ENCODE measurements around the gene SYMPK.
"Not testable (repeated sequence)": the region's sequence is repeated elsewhere in the genome, so short reads cannot be mapped to it uniquely, and the experiment has no call there.

Gene SYMPK

GRCh38 chr19:45814851-45815480 is 48.0 kb downstream of the SYMPK start, which contains the start of gene RSPH6A:
Gene RSPH6A (minus strand): TSS chr19:45815308. CDS start chr19:45815176, 132 bp downstream.
- Histone ChIP-seq H3K27ac (ENCODE audit: low read depth, low read length) (no peak within 1 kb of the TSS), H3K4me3 (ENCODE audit: low read depth, low read length) (no peak within 1 kb of the TSS)

GRCh38 chr19:45814166-45814780 is 48.7 kb downstream of the SYMPK start:
- no peak overlapping the region for H3K4me3 ChIP-seq (ENCODE audit: low read depth, low read length)
- no peaks in the 10 kb centered on the region for H3K36me3 ChIP-seq (ENCODE audit: insufficient read depth, low read length)
- H3K79me2 ChIP-seq (ENCODE audit: control insufficient read depth, insufficient read depth, low read length, unreplicated experiment) = no peaks in the 10 kb centered on the region
- no peak overlapping the region for H3K27ac ChIP-seq (ENCODE audit: low read depth, low read length)
- no peaks in the 10 kb centered on the region for H3K27me3 ChIP-seq (ENCODE audit: insufficient read depth, low read length)
- peaks cover 10% of the 10 kb centered on the region for H3K4me1 ChIP-seq (ENCODE audit: control insufficient read depth, insufficient read depth, low read length, unreplicated experiment)
- no peak overlapping the region for H2AFZ ChIP-seq (ENCODE audit: low read length, unreplicated experiment)

More at GRCh38 chr19:45814851-45815480, 48.0 kb downstream of the SYMPK start, which contains the start of gene RSPH6A:
- Histone ChIP-seq H2AFZ (ENCODE audit: low read length, unreplicated experiment) (no peak within 1 kb of the TSS), H3K36me3 (ENCODE audit: insufficient read depth, low read length) (no peaks in the 10 kb centered on the region), H3K79me2 (ENCODE audit: control insufficient read depth, insufficient read depth, low read length, unreplicated experiment) (no peaks in the 10 kb centered on the region), H3K27me3 (ENCODE audit: insufficient read depth, low read length) (no peaks in the 10 kb centered on the region), H3K4me1 (ENCODE audit: control insufficient read depth, insufficient read depth, low read length, unreplicated experiment) (peaks cover 4% of the 10 kb centered on the region)

GRCh38 chr19:45812297-45812696 is 50.6 kb downstream of the SYMPK start:
- Histone ChIP-seq H3K27ac (ENCODE audit: low read depth, low read length) (no peak overlapping the region), H3K4me1 (ENCODE audit: control insufficient read depth, insufficient read depth, low read length, unreplicated experiment) (peaks cover 10% of the 10 kb centered on the region), H3K27me3 (ENCODE audit: insufficient read depth, low read length) (no peaks in the 10 kb centered on the region), H2AFZ (ENCODE audit: low read length, unreplicated experiment) (no peak overlapping the region), H3K79me2 (ENCODE audit: control insufficient read depth, insufficient read depth, low read length, unreplicated experiment) (no peaks in the 10 kb centered on the region), H3K36me3 (ENCODE audit: insufficient read depth, low read length) (no peaks in the 10 kb centered on the region), H3K4me3 (ENCODE audit: low read depth, low read length) (no peak overlapping the region)

GRCh38 chr19:45809643-45810159 is 53.2 kb downstream of the SYMPK start:
- Histone ChIP-seq H2AFZ (ENCODE audit: low read length, unreplicated experiment) (no peak overlapping the region), H3K4me1 (ENCODE audit: control insufficient read depth, insufficient read depth, low read length, unreplicated experiment) (peaks cover 14% of the 10 kb centered on the region), H3K79me2 (ENCODE audit: control insufficient read depth, insufficient read depth, low read length, unreplicated experiment) (no peaks in the 10 kb centered on the region), H3K4me3 (ENCODE audit: low read depth, low read length) (no peak overlapping the region), H3K27me3 (ENCODE audit: insufficient read depth, low read length) (no peaks in the 10 kb centered on the region), H3K27ac (ENCODE audit: low read depth, low read length) (peak overlapping the region; percentile 73), H3K36me3 (ENCODE audit: insufficient read depth, low read length) (no peaks in the 10 kb centered on the region)

- H2AFZ ChIP-seq (ENCODE audit: low read length, unreplicated experiment) = no peak overlapping the region
- H3K4me3 ChIP-seq (ENCODE audit: low read depth, low read length) = no peak overlapping the region
- H3K27me3 ChIP-seq (ENCODE audit: insufficient read depth, low read length) = no peaks in the 10 kb centered on the region
- no peaks in the 10 kb centered on the region for H3K79me2 ChIP-seq (ENCODE audit: control insufficient read depth, insufficient read depth, low read length, unreplicated experiment)
- peaks cover 14% of the 10 kb centered on the region for H3K4me1 ChIP-seq (ENCODE audit: control insufficient read depth, insufficient read depth, low read length, unreplicated experiment)
- H3K27ac ChIP-seq (ENCODE audit: low read depth, low read length) = peak overlapping the region; percentile 19; the same call in 1 of the 2 replicates
- H3K36me3 ChIP-seq (ENCODE audit: insufficient read depth, low read length) = no peaks in the 10 kb centered on the region
These were observed 57.2 kb downstream of the SYMPK start for GRCh38 chr19:45805719-45806118.

- no peaks in the 10 kb centered on the region for H3K36me3 ChIP-seq (ENCODE audit: insufficient read depth, low read length)
- no peaks in the 10 kb centered on the region for H3K79me2 ChIP-seq (ENCODE audit: control insufficient read depth, insufficient read depth, low read length, unreplicated experiment)
- H3K27ac ChIP-seq (ENCODE audit: low read depth, low read length) = no peak overlapping the region
- no peaks in the 10 kb centered on the region for H3K27me3 ChIP-seq (ENCODE audit: insufficient read depth, low read length)
- H3K4me1 ChIP-seq (ENCODE audit: control insufficient read depth, insufficient read depth, low read length, unreplicated experiment) = peaks cover 14% of the 10 kb centered on the region
- H2AFZ ChIP-seq (ENCODE audit: low read length, unreplicated experiment) = no peak overlapping the region
- no peak overlapping the region for H3K4me3 ChIP-seq (ENCODE audit: low read depth, low read length)
These were observed 58.1 kb downstream of the SYMPK start for GRCh38 chr19:45804959-45805230.

GRCh38 chr19:45804140-45804958 is 58.6 kb downstream of the SYMPK start:
- no peaks in the 10 kb centered on the region for H3K36me3 ChIP-seq (ENCODE audit: insufficient read depth, low read length)
- no peak overlapping the region for H3K4me3 ChIP-seq (ENCODE audit: low read depth, low read length)
- H3K27me3 ChIP-seq (ENCODE audit: insufficient read depth, low read length) = no peaks in the 10 kb centered on the region
- H2AFZ ChIP-seq (ENCODE audit: low read length, unreplicated experiment) = no peak overlapping the region
- H3K27ac ChIP-seq (ENCODE audit: low read depth, low read length) = no peak overlapping the region
- peaks cover 9% of the 10 kb centered on the region for H3K4me1 ChIP-seq (ENCODE audit: control insufficient read depth, insufficient read depth, low read length, unreplicated experiment)
- no peaks in the 10 kb centered on the region for H3K79me2 ChIP-seq (ENCODE audit: control insufficient read depth, insufficient read depth, low read length, unreplicated experiment)

GRCh38 chr19:45801603-45802175 is 61.3 kb downstream of the SYMPK start:
- Histone ChIP-seq H3K27me3 (ENCODE audit: insufficient read depth, low read length) (no peaks in the 10 kb centered on the region), H3K79me2 (ENCODE audit: control insufficient read depth, insufficient read depth, low read length, unreplicated experiment) (no peaks in the 10 kb centered on the region), H3K4me3 (ENCODE audit: low read depth, low read length) (no peak overlapping the region), H2AFZ (ENCODE audit: low read length, unreplicated experiment) (no peak overlapping the region), H3K4me1 (ENCODE audit: control insufficient read depth, insufficient read depth, low read length, unreplicated experiment) (peaks cover 8% of the 10 kb centered on the region), H3K36me3 (ENCODE audit: insufficient read depth, low read length) (no peaks in the 10 kb centered on the region), H3K27ac (ENCODE audit: low read depth, low read length) (no peak overlapping the region)

- Histone ChIP-seq H2AFZ (ENCODE audit: low read length, unreplicated experiment) (no peak overlapping the region), H3K4me3 (ENCODE audit: low read depth, low read length) (no peak overlapping the region), H3K36me3 (ENCODE audit: insufficient read depth, low read length) (no peaks in the 10 kb centered on the region), H3K27ac (ENCODE audit: low read depth, low read length) (no peak overlapping the region), H3K27me3 (ENCODE audit: insufficient read depth, low read length) (no peaks in the 10 kb centered on the region), H3K79me2 (ENCODE audit: control insufficient read depth, insufficient read depth, low read length, unreplicated experiment) (no peaks in the 10 kb centered on the region), H3K4me1 (ENCODE audit: control insufficient read depth, insufficient read depth, low read length, unreplicated experiment) (peaks cover 4% of the 10 kb centered on the region)
These were observed 62.8 kb downstream of the SYMPK start for GRCh38 chr19:45800070-45800553.

GRCh38 chr19:45799541-45799940 is 63.4 kb downstream of the SYMPK start:
- H3K27me3 ChIP-seq (ENCODE audit: insufficient read depth, low read length); H2AFZ ChIP-seq (ENCODE audit: low read length, unreplicated experiment); H3K4me3 ChIP-seq (ENCODE audit: low read depth, low read length); H3K4me1 ChIP-seq (ENCODE audit: control insufficient read depth, insufficient read depth, low read length, unreplicated experiment); H3K27ac ChIP-seq (ENCODE audit: low read depth, low read length); H3K79me2 ChIP-seq (ENCODE audit: control insufficient read depth, insufficient read depth, low read length, unreplicated experiment); H3K36me3 ChIP-seq (ENCODE audit: insufficient read depth, low read length): not testable (repeated sequence)

Measured in ACC112 (cell line).